Skeletal muscle tissue (tissue), 4 donors: Measurements from ENCODE around the gene SH2D2A. TPM values are rescaled to one million over a fixed set of nuclear protein-coding genes. Genes with fewer than 3 reads are reported as not detected.

ENCODE experiments used
- H3K27ac ChIP-seq: one replicate; pipeline ENCODE4 v1.7.0; 2013; ENCODE audit warnings: mild to moderate bottlenecking, low read depth, low read length, inconsistent platforms
- H3K27me3 ChIP-seq, 3 donors: one replicate each; pipeline ENCODE4 v1.7.0; 2013; ENCODE audit warnings: low read length in 3 of 3; ENCODE audit not compliant: control insufficient read depth in 3 of 3, insufficient read depth in 3 of 3
- H3K36me3 ChIP-seq, 3 donors: one replicate each; pipeline ENCODE4 v1.7.0; 2013; ENCODE audit warnings: low read length in 3 of 3; ENCODE audit not compliant: control insufficient read depth in 3 of 3, insufficient read depth in 3 of 3
- H3K4me1 ChIP-seq, 3 donors: one replicate each; pipeline ENCODE4 v1.7.0; 2013; ENCODE audit warnings: low read length in 3 of 3, mild to moderate bottlenecking in 3 of 3; ENCODE audit not compliant: control insufficient read depth in 3 of 3, insufficient read depth in 3 of 3
- H3K4me3 ChIP-seq, 3 donors: one replicate each; pipeline ENCODE4 v1.7.0; 2013; ENCODE audit warnings: low read length in 3 of 3
- H3K9ac ChIP-seq, 3 donors: one replicate each; pipeline ENCODE4 v1.7.0; 2013; ENCODE audit warnings: low read length in 3 of 3, mild to moderate bottlenecking in 3 of 3, moderate library complexity in 2 of 3, low read depth in 1 of 3
- H3K9me3 ChIP-seq, 3 donors: one replicate each; pipeline ENCODE4 v1.7.0; 2013; ENCODE audit warnings: low read length in 3 of 3; ENCODE audit not compliant: control insufficient read depth in 3 of 3
- total RNA-seq: library from RNA; depleted of rRNA; stranded (reverse); fragments of >200 nt; gene quantifications from one replicate; pipeline ENCODE4 v1.2.3, GENCODE V29; 2014
- donor health status: Osteomylitis.

The SH2D2A gene
- total RNA-seq, 1 donor from 2014 or later: not detected

DNA sequence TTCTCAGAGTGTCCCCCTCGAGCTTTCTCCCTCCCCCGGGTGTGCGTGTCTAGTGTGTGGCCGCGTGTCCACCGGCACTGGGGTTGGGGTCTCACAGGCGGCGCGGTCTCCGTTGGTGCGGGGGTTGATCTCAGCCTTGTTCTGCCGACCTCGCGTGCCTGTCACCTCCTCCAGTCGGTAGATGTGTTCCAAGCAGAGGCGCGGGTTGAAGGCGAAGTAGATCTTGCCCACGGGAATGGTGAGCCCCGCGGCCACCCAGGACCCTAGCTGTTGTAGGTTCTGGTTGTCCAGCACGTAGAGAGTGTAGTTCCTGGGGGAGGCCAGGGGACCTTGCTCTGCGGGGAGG is 32.5 kb upstream of the SH2D2A start:
- no peaks in the 10 kb centered on the region for H3K9me3 ChIP-seq
- no peak overlapping the region for H3K4me3 ChIP-seq
- H3K27ac ChIP-seq: no peak overlapping the region
- H3K4me1 ChIP-seq: peaks cover 16 to 34% (median 19%) of the 10 kb centered on the region in 3 donors
- no peak overlapping the region for H3K9ac ChIP-seq
- H3K27me3 ChIP-seq: peaks cover 23 to 58% (median 38%) of the 10 kb centered on the region in 3 donors
- no peaks in the 10 kb centered on the region for H3K36me3 ChIP-seq

DNA sequence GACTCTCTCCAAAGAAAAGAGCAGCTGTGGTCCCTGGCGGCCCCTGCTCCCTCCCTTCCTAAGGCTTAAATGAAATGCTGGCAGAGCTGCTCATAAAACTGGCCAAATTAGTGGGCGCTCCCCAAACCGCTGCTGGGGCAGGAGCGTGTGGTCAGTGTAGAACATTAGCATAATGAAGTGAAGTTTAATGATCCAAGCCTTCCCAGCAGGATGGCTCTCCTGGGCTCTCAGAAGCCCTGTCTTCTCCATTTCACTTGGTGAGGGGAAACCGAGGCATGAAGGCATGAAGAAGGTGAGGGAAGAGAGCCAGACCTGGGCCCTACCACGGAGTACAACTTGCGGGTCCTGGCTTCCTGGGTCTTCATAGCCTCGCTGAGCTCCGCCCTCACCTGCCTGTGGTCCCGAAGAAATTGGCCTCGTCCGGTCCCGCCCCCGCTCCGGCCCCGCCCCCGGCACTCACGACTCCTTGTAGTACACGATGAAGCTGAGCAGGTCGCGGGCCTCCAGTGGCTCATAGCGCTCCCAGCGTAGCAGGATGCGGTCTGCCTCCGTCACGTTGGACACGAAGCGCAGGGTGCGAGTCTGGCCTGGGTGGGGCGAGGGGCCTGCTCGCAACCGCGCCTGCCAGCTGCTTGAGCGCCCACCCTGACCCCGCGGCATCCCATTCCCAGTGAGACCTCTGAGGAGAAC is 32.0 kb upstream of the SH2D2A start:
- Histone ChIP-seq H3K4me1 (peaks cover 14 to 29% (median 19%) of the 10 kb centered on the region in 3 donors), H3K4me3 (no peak overlapping the region), H3K27ac (no peak overlapping the region), H3K9ac (no peak overlapping the region), H3K36me3 (no peaks in the 10 kb centered on the region), H3K27me3 (peaks cover 27 to 63% (median 41%) of the 10 kb centered on the region in 3 donors), H3K9me3 (no peaks in the 10 kb centered on the region)

DNA sequence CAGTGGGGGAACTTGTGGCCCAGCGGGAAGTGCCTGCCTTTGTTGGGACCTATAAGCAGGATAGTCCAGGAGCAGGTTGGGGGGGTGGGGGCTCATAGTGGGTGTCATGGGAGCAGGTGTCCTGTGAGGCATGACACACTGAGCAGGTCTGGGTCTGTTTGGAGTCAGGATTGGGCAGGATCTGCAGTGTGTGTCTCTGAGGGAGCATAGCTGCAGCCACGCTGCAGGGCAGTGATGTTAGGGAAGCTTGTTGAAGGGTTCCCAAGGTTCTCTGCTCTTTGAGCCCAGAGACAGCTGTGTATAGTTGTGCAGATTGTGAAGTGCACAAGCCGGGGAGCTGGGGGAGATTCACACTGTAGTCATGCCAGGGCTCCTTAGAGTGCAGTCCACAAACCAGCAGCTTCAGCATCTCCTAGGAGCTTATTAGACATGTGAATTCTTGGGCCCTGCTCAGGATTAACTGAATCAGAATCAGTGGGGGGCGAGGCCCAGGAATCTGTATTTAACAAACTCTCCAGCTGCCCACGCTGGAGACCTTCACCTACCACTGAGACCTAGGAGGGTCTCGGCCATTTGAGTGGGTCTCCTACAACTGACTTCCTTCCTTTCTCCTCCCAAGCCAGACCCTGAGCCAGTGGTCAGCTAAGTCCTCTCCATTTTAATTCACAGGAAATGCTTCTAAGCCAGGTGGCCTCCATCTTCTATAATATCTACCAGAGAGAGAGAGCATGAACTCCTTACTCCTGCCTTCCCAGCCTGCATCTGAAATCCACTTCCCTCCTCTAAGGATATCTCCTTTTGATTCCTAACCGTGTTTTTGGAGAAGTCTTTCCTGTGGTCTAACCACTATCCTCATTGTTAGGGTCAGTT is 31.2 kb upstream of the SH2D2A start:
- Histone ChIP-seq H3K9me3 (no peaks in the 10 kb centered on the region), H3K9ac (no peak overlapping the region), H3K27ac (no peak overlapping the region), H3K4me3 (no peak overlapping the region), H3K4me1 (peaks cover 14 to 24% (median 18%) of the 10 kb centered on the region in 3 donors), H3K36me3 (no peaks in the 10 kb centered on the region), H3K27me3 (peaks cover 31 to 71% (median 49%) of the 10 kb centered on the region in 3 donors)

DNA sequence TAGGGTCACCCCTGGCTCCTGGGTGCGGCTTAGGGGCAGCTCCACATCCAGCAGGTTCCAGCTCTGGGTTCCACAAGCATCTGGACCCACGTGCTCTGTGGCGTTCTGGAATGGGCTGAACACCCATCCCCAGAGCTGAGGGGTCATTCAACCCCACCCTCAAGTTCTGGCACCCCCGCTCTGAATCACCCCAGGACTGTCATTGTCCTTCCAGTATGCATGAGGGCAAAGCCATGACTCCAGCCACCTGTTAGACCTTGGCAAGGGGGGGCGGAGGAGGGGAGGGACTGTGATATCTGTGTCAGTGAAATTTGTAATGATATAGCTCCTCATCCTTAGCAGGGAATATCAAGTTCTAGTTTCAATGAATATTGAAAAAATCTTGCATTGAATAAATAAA is 30.0 kb upstream of the SH2D2A start:
- H3K27me3 ChIP-seq: peaks cover 34 to 74% (median 56%) of the 10 kb centered on the region in 3 donors
- H3K36me3 ChIP-seq: no peaks in the 10 kb centered on the region

DNA sequence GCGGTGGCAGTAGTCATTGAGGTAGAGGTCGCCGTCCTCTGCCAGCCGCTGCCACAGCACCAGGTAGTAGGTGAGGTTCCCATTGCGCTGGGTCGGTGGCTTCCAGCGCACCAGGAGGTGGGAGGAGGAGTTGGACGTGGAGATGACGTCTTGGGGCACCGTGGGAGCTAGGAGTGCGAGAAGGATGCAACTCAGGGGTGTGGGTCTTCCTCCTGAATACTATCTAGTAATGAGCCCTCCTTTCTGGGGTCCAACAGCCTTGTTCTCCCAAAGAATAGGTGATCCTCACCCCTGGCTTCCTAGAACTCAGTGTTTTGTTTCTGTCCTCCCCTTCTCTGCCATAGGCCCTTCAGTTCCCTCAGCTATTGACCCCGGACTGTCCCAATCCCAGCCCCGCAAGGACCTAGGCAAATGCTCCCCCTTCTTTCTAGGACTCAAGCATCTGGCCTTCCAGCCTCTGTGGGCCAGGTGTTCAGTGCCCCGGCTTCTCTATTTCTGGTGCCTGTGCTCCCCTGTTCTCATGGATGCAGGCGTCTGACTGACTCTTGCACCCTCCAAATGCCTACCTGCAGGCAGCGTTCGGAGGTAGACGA is 29.4 kb upstream of the SH2D2A start:
- no peaks in the 10 kb centered on the region for H3K36me3 ChIP-seq
- H3K9ac ChIP-seq: no peak overlapping the region
- H3K27ac ChIP-seq: no peak overlapping the region
- H3K9me3 ChIP-seq: no peaks in the 10 kb centered on the region
- H3K4me3 ChIP-seq: no peak overlapping the region
- H3K27me3 ChIP-seq: peaks cover 34 to 74% (median 62%) of the 10 kb centered on the region in 3 donors
- peaks cover 2 to 9% (median 5%) of the 10 kb centered on the region in 3 donors for H3K4me1 ChIP-seq

More for the DNA sequence above, 30.0 kb upstream of the SH2D2A start:
- Histone ChIP-seq H3K4me3 (no peak overlapping the region), H3K4me1 (peaks cover 2 to 12% (median 6%) of the 10 kb centered on the region in 3 donors), H3K9ac (no peak overlapping the region), H3K9me3 (no peaks in the 10 kb centered on the region), H3K27ac (no peak overlapping the region)

DNA sequence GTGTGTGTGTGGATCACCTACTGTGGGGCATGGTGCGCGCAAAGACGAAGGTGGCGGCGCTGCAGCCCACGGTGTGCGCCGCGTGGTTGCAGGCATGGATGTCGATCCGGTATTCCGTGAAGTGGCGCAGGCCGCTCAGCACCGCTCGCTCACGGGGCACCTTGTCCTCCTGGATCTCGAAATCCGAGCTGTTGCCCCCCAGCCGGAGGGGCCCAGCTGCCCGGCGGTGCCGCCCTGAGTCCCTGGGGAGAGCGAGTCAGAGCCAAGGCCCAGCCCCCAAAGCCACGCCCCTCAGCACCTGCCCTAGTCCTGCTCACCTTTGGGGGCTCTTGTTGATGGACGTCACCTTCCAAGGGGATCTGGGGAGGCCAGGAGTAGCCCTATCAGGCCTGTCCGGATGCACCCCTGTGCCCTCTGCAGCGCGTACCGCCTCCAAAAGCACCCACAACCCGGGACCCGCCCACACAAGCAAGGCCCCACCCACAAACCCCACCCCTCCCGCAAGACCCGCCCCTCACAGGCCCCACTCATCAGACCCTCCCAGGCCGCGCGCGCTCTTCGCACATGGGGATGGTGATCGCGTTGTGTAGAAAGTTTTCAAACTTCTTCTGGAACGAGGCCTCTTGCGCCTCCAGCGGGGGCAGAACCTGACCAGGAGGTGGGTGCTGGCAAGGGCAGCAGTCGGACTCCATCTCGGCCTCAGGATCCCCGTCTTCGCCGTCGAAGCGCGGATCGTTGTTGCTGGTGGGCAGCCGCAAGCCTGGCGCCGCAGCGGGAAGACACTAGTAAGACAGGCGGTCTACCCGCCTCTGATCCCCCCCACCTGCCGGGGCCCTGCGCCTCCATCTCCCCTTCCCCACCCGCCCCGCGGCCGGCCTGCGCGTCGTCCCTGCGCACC is 28.7 kb upstream of the SH2D2A start:
- H3K27me3 ChIP-seq: peaks cover 34 to 76% (median 68%) of the 10 kb centered on the region in 3 donors
- H3K27ac ChIP-seq: no peak overlapping the region
- H3K4me1 ChIP-seq: peaks cover 2 to 9% (median 5%) of the 10 kb centered on the region in 3 donors
- H3K4me3 ChIP-seq: no peak overlapping the region
- no peak overlapping the region for H3K9ac ChIP-seq
- no peaks in the 10 kb centered on the region for H3K36me3 ChIP-seq
- H3K9me3 ChIP-seq: no peaks in the 10 kb centered on the region

DNA sequence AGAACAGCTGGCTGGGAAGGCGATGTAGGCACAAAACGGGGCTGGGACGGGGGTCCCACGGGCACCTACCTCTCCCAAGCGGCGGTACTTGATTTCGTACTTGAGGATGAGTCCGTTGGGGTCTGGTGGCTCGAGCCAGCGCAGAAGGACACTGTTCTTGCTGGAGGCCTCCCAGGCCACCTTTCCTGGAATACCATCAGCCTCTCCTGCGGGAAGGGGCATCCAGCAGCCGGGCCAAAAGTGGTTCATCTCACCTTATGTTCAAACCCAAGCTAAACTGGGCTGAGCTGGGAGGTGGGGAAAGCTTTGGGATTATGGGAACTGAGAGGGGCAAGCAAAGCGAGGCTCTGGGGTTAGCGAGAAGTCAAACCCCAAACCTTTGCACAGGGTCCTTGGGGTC is 28.0 kb upstream of the SH2D2A start:
- H3K4me3 ChIP-seq: no peak overlapping the region
- H3K36me3 ChIP-seq: no peaks in the 10 kb centered on the region
- H3K27ac ChIP-seq: no peak overlapping the region
- peaks cover 34 to 76% (median 71%) of the 10 kb centered on the region in 3 donors for H3K27me3 ChIP-seq
- H3K9ac ChIP-seq: no peak overlapping the region
- H3K4me1 ChIP-seq: peaks cover 2 to 7% (median 5%) of the 10 kb centered on the region in 3 donors
- no peaks in the 10 kb centered on the region for H3K9me3 ChIP-seq

DNA sequence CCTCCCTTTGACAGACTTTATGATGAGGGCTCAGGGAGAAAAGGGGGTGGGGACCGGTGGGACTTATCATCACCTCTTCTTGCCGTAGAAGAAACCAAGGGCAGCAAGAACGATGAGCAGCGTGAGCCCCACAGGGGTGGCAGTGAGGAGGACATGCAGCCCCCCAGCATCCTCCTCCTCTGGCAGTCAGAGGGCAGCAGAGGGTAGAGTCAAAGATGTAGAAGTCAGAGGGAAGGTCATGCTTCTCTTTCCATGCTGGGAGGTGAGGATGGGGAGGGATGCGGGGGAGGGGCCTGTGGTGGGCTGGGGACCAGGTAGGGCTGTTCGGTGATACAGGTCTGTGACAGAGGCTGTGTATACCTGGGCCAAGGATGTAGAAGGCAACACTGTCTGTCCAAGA is 27.5 kb upstream of the SH2D2A start:
- H3K4me3 ChIP-seq: no peak overlapping the region
- H3K9me3 ChIP-seq: no peaks in the 10 kb centered on the region
- no peaks in the 10 kb centered on the region for H3K36me3 ChIP-seq
- peaks cover 2 to 5% (median 5%) of the 10 kb centered on the region in 3 donors for H3K4me1 ChIP-seq
- peaks cover 38 to 79% (median 70%) of the 10 kb centered on the region in 3 donors for H3K27me3 ChIP-seq
- no peak overlapping the region for H3K9ac ChIP-seq
- H3K27ac ChIP-seq: no peak overlapping the region

DNA sequence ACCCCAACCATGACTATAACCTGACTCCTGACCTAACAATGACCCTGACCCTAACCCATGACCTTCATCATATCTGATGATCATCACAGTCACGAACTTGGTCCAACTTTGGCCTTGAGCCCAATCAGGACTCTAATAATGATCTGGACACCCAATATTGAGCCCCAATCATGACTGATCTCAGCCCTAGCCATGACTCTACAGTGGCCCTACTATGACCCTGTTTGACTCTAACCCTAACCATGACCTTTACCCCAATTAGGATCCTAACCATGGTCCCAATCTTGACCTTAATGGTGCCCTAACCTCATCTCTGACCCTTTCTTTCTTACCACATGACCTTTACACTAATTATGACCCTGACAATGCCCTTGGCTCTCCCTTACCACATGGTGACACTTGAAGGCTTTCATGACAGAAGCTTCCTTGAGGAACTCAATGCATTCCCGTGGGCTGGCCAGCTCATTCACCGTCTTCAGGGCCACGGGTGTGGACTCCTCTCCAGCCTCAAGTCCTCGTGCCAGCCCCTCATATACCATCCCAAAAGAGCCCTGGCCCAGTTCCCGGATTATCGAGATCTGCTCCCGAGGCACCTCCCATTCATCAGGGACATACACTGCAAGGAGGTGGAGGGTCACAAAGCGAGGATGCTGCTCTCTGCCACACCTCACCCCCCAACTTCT is 26.1 kb upstream of the SH2D2A start:
- Histone ChIP-seq H3K36me3 (no peaks in the 10 kb centered on the region), H3K27me3 (peaks cover 33 to 82% (median 65%) of the 10 kb centered on the region in 3 donors), H3K9me3 (no peaks in the 10 kb centered on the region), H3K4me1 (peaks cover 1 to 5% (median 5%) of the 10 kb centered on the region in 3 donors), H3K27ac (no peak overlapping the region), H3K4me3 (no peak overlapping the region), H3K9ac (no peak overlapping the region)
